ENCODE data around the gene ALOX5AP.

Gene ALOX5AP

DNA sequence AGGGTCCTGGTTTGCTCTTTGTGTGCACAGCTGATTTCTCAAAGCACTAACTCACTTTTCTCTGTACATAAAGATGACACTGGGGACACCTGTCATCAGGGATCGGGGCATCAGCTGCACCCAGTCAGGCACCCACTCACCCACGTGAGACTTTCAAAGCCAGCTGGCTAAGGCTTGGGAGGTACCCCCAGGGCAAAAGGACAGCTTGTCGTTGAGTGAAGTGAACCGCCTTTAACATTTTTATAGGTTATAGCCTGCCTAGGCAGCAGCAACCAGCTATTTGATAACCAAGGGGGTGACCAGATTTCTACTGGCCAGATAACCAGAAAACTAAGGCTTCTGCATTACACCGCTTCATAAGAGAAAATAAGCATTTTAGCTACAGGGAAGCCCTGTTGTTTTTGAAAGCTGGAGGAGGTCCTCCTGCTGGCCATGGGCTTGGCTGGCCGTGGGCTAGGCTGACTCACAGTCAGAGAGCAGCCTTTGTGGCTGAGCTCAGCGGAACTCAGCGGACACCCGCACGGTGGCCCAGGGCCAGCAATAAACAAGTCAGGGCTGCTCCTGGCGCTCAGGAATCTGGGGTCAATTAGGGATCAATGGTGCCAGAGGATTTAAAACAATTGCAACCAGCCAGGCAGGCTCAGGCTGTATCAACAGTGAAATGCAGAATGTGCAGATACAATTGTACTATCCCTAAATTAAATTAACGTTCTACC lies 57.1 kb downstream of the ALOX5AP start:
- ATAC-seq = peak; percentile 93
- TF ChIP-seq GLIS3 (CRISPR knock-in tag; IDR thresholded peaks at IDR 0.05) = 0 out of 2 replicates have a peak, but pooled peaks have one; percentile 30
- TF ChIP-seq CSDC2 (CRISPR knock-in tag; IDR thresholded peaks at IDR 0.05) = no peak
- no peak for TF ChIP-seq TOX (CRISPR knock-in tag; IDR thresholded peaks at IDR 0.05; ENCODE audit: borderline replicate concordance)
- no peak for TF ChIP-seq ESRRG (CRISPR knock-in tag; IDR thresholded peaks at IDR 0.05)
- TF ChIP-seq OSR1 (CRISPR knock-in tag; IDR thresholded peaks at IDR 0.05) = no peak
- TF ChIP-seq ZNF565 (CRISPR knock-in tag; conservative IDR thresholded peaks at IDR 0.05; ENCODE audit: low read depth) = no peak
- TF ChIP-seq ZNF70 (CRISPR knock-in tag; IDR thresholded peaks at IDR 0.05) = no peak
- no peak for TF ChIP-seq ZFP3 (CRISPR knock-in tag; IDR thresholded peaks at IDR 0.05)
- TF ChIP-seq ARNTL (CRISPR knock-in tag; IDR thresholded peaks at IDR 0.05; ENCODE audit: borderline replicate concordance, low read depth) = no peak
- TF ChIP-seq ZFP30 (CRISPR knock-in tag; IDR thresholded peaks at IDR 0.05) = no peak
- no peak for TF ChIP-seq PATZ1 (CRISPR knock-in tag; IDR thresholded peaks at IDR 0.05; ENCODE audit: borderline replicate concordance)
- no peak for TF ChIP-seq BACH2 (CRISPR knock-in tag; IDR thresholded peaks at IDR 0.05; ENCODE audit: borderline replicate concordance)
- no peak for TF ChIP-seq RARB (CRISPR knock-in tag; IDR thresholded peaks at IDR 0.05)
- TF ChIP-seq SNAI2 (CRISPR knock-in tag; IDR thresholded peaks at IDR 0.05) = no peak
- no peak for TF ChIP-seq ZNF8 (CRISPR knock-in tag; IDR thresholded peaks at IDR 0.05)
- no peak for TF ChIP-seq PPARA (CRISPR knock-in tag; IDR thresholded peaks at IDR 0.05; ENCODE audit: borderline replicate concordance)
- no peak; the same call in 1 of the 2 replicates for TF ChIP-seq CSRNP3 (CRISPR knock-in tag; IDR thresholded peaks at IDR 0.05)
- TF ChIP-seq TCF4 (CRISPR knock-in tag; IDR thresholded peaks at IDR 0.05; ENCODE audit: borderline replicate concordance) = peak; percentile 89
- TF ChIP-seq, protein P1, sequence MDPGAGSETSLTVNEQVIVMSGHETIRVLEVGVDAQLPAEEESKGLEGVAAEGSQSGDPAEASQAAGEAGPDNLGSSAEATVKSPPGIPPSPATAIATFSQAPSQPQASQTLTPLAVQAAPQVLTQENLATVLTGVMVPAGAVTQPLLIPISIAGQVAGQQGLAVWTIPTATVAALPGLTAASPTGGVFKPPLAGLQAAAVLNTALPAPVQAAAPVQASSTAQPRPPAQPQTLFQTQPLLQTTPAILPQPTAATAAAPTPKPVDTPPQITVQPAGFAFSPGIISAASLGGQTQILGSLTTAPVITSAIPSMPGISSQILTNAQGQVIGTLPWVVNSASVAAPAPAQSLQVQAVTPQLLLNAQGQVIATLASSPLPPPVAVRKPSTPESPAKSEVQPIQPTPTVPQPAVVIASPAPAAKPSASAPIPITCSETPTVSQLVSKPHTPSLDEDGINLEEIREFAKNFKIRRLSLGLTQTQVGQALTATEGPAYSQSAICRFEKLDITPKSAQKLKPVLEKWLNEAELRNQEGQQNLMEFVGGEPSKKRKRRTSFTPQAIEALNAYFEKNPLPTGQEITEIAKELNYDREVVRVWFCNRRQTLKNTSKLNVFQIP (CRISPR knock-in tag; IDR thresholded peaks at IDR 0.05; ENCODE audit: borderline replicate concordance, low read depth) = no peak
- peak; percentile 85; the same call in 1 of the 2 replicates for TF ChIP-seq TSHZ2 (CRISPR knock-in tag; IDR thresholded peaks at IDR 0.05)
- no peak for TF ChIP-seq ZC3H10 (CRISPR knock-in tag; IDR thresholded peaks at IDR 0.05)
- TF ChIP-seq ISL1 (CRISPR knock-in tag; IDR thresholded peaks at IDR 0.05) = peak; percentile 57; the same call in 1 of the 2 replicates
- no peak for TF ChIP-seq CREB5 (CRISPR knock-in tag; IDR thresholded peaks at IDR 0.05; ENCODE audit: low read depth)

- ATAC-seq = peak; percentile 46
- TF ChIP-seq CREB5 (CRISPR knock-in tag; IDR thresholded peaks at IDR 0.05; ENCODE audit: low read depth) (no peak), CSDC2 (CRISPR knock-in tag; IDR thresholded peaks at IDR 0.05) (no peak), ZNF8 (CRISPR knock-in tag; IDR thresholded peaks at IDR 0.05) (no peak), GLIS3 (CRISPR knock-in tag; IDR thresholded peaks at IDR 0.05) (no peak)
Observed at GRCh38 chr13:30796132-30796572, 60.8 kb downstream of the ALOX5AP start.

Measured in SK-N-SH treated with all-trans-retinoic acid at 6 μM for 48 hours (cell line).